Activated CD4-positive, alpha-beta T cell treated with anti-CD3 and anti-CD28 coated beads, Interleukin-2, amount 50 U/mL, for 48 hours (primary cell): ENCODE data around the gene CHRNE.
"Not testable (repeated sequence)": the region's sequence is repeated elsewhere in the genome, so short reads cannot be mapped to it uniquely, and the experiment has no call there.

Source experiments
- DNase-seq, 2 experiments: peaks; one replicate each; pipeline ENCODE4 v3.0.0-alpha.2; 2020

Gene CHRNE

GRCh38 chr17:4881761-4882555, 20.9 kb downstream of the CHRNE start:
- DNase-seq = peak; percentile 66 to 69

GRCh38 chr17:4880857-4881256, 22.0 kb downstream of the CHRNE start:
- DNase-seq = no peak

- DNase-seq = no peak
Measured at GRCh38 chr17:4879601-4880000, 23.3 kb downstream of the CHRNE start.

GRCh38 chr17:4877089-4877488, 25.8 kb downstream of the CHRNE start:
- DNase-seq = no peak

GRCh38 chr17:4872786-4873185, 30.1 kb downstream of the CHRNE start:
- DNase-seq = no peak

GRCh38 chr17:4870855-4871254, 32.0 kb downstream of the CHRNE start:
- no peak for DNase-seq

GRCh38 chr17:4869058-4869998, 33.6 kb downstream of the CHRNE start:
- not testable (repeated sequence) for DNase-seq

GRCh38 chr17:4867535-4867934, 35.4 kb downstream of the CHRNE start:
- not testable (repeated sequence) for DNase-seq

- no peak for DNase-seq
Measured at GRCh38 chr17:4863321-4863720, 39.6 kb downstream of the CHRNE start.

- DNase-seq = no peak
Measured at GRCh38 chr17:4862720-4863119, 40.2 kb downstream of the CHRNE start.

GRCh38 chr17:4861052-4861451, 41.8 kb downstream of the CHRNE start:
- no peak for DNase-seq

- DNase-seq = no peak
Measured at GRCh38 chr17:4860651-4861050, 42.2 kb downstream of the CHRNE start.

- DNase-seq = no peak
Measured at GRCh38 chr17:4859816-4860625, 42.9 kb downstream of the CHRNE start.

- peak in 1 of 2 experiments; percentile 11 for DNase-seq
Measured at GRCh38 chr17:4858882-4859260, 44.0 kb downstream of the CHRNE start.

GRCh38 chr17:4858068-4858881, 44.6 kb downstream of the CHRNE start:
- DNase-seq = no peak

GRCh38 chr17:4857347-4857746, 45.6 kb downstream of the CHRNE start:
- not testable (repeated sequence) for DNase-seq

GRCh38 chr17:4856937-4857314, 46.0 kb downstream of the CHRNE start:
- no peak for DNase-seq

GRCh38 chr17:4856271-4856936, 46.5 kb downstream of the CHRNE start:
- no peak for DNase-seq

- DNase-seq = no peak
Measured at GRCh38 chr17:4854111-4854681, 48.7 kb downstream of the CHRNE start.

- DNase-seq = no peak
Measured at GRCh38 chr17:4853208-4853671, 49.7 kb downstream of the CHRNE start.
